ELF-1 (cell line): ENCODE results near the gene NAALADL2.
"Not testable (repeated sequence)": the region's sequence is repeated elsewhere in the genome, so short reads cannot be mapped to it uniquely, and the experiment has no call there.

Experiments
- DNase-seq: peaks from one replicate; pipeline ENCODE4 v3.0.0-alpha.2; 2016; ENCODE audit warnings: low read depth, low spot score

The NAALADL2 gene

DNA sequence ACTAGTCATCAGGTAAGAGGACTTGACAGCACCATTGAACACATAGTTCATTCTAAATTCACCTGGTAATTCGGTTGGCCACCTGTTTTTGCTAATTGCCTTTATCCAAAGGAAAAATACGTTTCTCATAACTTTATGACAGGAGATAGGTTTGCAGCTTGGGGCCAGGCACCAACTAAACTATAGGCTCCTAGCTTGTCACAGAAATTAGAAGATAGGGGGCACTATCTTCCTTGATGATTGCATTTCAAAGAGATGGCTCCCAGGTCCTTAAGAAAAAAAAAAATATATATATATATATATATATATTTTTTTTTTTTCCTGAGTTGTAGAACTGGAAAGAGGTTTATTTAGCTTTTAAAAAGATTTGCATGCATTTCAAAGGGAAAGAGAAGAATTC is 563.6 kb downstream of the NAALADL2 start:
- no peak for DNase-seq

DNA sequence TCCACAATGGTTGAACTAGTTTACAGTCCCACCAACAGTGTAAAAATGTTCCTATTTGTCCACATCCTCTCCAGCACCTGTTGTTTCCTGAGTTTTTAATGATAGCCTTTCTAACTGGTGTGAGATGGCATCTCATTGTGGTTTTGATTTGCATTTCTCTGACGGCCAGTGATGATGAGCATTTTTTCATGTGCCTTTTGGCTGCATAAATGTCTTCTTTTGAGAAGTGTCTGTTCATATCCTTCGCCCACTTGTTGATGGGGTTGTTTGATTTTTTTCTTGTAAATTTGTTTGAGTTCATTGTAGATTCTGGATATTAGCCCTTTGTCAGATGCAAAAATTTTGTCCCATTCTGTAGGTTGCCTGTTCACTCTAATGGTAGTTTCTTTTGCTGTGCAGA is 564.7 kb downstream of the NAALADL2 start:
- not testable (repeated sequence) for DNase-seq

DNA sequence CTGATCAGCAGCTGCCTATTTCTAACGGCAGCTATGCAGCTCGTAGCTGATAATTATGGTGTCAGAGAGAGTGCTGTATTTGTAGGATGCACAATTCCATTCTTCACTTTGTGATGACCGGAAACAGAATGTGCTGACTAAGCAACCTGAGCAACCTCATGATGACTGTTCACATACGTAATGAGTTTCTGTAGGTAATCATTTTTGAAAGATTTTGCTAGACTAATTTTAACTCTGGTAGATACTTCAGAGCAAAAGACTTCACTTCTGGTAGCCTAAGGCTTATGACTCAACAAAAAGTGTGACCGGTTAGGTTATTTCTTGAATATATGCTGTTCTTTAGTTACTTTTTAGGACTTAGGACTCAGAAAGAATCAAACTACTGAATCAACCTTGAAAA is 567.7 kb downstream of the NAALADL2 start:
- no peak for DNase-seq

DNA sequence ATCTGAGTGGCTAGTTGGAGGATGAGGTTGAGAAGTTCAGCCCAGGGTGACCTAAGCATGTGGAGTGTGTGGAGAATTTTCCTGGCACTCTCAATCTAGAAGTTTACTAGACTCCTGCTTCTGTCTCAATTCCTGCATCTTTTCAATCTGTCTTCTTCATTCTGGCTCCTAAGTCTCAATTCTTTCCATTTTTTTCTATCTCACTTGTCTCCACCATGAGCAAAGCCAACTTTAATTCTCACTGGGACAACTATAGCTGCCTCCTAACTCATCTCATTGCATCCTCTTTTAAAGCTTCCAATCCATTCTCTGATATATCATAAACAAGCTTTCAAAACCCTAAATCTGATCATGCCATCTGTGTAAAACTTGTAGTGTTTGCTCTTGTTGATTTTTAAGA is 569.3 kb downstream of the NAALADL2 start:
- DNase-seq: no peak

DNA sequence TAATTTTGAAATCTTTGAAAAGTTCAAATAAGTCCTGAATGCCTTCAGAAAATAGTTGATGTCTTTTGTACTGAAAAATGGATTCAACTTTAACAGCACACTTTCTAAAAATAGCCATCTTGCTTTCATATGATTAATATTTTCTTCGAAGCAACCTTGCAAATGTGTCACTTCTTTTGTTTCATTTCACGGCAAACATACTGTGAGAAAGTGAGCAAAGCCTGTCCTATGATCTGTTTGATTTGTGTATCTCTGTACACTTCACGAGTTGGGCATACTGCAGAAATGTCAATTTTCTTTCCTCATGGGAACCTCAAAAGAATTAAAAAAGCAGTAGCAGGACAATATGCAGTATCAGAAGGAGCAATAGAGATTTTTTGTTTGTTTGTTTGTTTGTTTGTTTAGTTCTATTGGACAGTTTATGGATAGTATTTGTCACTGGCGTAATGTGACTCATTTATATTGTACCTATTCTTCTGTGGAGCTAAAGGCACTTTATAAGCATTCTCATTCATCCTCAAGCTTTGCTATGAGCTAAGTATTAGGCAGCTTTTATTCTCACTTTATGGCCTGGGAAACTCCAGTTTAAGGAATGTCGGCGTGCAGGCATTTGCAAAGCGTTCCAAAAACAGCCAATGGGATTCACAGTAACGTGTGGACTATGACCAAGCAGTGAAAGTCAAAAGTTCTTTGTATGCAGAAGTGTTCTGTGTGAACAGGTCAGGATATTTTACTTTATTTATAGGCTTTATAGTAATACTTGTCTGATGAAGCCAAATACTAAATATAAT is 572.0 kb downstream of the NAALADL2 start:
- DNase-seq: no peak

DNA sequence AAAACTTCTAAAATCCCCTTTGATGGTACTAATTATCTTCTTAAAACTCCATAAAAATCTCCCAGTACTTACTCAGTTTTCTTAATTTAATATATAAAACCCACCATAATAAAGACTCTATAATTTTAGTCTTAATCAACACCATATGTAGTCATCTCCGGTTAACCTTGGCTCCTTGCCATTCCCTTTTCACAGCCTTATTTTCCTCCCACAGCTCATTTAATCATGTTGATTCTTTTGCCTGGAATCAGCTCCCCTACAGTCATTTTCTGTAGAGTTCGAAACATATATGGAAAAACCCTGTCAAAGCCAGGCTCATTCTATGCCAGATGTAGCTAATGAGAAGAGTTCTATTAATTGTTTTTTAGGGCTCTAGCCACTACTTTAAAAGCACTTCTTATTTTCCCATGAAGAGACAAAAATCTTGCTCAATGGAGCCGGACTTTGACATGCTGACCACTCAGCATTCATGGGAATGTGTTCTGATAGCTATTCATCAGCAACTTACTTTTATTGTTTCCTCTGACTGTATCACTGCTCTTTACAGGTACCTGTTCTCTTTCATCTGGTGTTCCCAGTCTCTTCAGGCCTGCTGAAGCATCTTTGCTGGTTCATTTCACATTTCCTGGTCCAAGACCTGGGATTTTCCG is 573.4 kb downstream of the NAALADL2 start:
- no peak for DNase-seq

DNA sequence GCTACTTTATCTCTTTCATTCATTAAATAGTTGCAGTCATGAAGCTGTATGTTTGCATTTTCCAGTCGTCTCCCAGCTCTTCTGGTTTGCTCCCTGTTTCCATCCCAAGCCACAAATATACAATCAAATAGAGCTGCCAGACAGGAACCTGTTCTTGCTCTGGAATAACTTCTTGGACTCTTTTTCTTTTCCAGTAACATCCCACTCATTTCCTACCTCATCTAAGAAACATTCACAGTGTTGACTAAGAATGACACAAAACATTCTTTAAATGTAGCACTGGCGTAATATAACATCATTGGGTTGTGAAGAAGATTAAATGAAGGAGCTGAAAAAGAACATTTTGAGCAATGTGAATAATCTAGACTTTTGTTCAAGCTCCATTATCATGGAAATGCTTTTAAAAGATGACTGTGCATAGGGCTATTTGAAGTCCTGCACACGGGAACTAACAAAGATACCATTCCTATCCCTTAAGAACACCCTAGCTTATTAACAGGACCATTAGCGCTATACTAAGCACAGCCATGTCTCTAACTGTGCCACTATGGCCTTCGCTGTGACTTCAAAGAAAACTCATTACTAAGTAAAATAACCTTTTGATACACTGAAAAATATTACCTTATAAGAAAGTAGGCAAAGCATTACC is 574.0 kb downstream of the NAALADL2 start:
- no peak for DNase-seq

DNA sequence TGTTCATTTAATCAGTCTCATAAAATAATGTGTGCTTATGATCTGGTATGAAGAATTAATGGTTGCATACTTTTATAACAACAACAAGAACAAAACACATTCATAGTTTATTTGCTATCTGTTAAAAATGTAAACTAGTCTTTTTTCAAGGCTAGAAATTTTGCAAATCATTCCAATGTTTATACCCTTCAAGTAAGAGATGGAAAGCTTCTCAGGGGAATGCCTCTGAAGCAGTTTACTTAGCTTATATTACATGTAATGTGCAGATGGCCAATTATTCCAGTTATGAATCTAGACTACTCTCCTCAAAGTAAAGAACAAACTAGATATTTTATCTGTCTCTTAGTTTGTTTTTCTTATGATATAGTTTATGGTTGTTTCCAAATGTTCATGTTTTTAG is 575.4 kb downstream of the NAALADL2 start:
- DNase-seq: no peak

DNA sequence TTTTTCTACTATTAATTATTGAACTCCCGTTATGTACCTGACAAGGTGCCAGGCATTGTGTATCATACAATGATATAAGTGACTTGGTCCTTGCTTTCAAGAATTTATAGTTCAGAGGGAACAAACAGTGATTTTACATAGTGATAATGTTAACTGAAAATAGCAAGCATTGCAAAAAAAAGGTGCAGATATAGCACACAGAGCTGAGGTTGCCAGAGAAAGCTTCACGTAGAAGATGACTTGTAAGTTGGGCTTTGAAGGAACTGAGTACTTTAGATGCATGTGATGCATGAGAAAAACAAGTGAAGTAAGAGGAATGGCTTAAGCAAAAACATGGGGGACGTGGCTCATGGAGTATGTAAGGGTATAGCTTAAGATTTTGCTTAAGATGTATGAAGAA is 584.5 kb downstream of the NAALADL2 start:
- DNase-seq: no peak

DNA sequence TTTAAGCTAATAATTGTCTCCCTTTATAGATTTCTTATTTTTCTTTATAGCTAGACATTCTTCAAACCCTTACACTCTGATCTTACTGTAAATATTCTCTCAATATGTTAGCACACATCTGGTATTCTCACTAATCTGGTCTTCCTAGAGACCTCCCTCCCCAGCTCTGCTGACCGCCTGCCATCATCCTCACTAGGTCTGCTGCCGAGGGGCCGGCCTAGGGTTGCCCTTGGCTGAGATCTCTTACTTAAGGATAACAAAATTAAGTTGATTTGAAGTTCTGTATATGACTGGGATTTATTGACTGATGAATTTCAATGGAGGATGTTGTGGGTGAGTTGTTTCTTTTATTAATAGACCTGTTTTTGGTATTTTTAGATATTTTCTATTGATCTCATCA is 586.6 kb downstream of the NAALADL2 start:
- no peak for DNase-seq

DNA sequence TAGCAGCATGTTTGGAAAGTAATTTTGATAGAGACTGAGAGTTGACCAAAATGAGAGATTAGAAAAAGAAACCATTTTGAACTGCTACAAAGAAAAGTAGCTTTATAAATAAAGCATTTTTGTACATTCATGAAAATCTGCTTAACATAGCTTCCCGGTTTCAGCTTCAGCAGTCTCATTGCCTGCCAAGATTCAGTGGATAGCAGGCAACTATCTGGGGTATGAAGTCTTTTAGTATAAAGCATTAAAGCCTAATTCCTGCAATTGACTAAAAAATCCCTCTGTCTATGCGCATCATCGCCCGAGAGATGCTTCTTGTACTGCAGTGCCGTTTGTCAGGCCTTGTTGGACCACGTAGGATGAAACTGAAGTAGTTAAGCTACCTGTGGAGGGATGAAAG is 588.4 kb downstream of the NAALADL2 start:
- DNase-seq: no peak

DNA sequence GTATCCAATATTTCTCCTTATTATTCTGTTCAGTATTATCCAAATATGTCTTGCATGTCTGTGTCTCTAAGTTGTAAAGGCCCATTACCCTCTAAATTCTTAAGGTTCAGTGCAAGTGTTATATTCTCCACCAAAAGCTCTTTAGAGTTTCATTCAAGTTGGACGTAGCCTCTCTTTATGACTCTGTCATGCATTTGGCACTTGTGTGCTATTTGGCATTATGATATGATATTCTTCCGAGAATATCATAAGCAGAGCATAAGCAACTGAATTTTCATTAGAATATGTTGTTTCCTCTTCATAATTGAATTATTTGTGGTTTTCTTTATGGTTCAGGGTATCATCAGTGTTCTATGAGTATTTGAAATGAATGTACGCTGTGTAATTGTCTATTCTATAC is 594.2 kb downstream of the NAALADL2 start:
- DNase-seq: no peak

DNA sequence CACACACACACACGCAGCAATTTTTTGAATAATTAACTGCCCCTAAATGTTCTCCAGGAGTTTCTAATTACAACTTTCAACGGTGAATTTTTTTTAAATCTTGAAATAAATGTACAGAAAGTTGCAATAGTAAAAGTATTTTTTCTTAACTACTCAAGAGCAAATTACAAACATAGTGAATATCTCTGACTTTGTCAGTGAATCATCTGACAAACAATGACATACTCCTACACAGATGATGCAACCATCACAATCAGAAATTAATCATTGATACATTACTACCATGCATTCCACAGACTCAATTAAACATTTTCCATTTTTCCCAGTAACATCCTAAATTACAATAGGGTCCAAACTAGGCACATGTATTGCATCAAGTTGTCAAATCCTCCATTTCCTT is 597.3 kb downstream of the NAALADL2 start:
- DNase-seq: no peak

DNA sequence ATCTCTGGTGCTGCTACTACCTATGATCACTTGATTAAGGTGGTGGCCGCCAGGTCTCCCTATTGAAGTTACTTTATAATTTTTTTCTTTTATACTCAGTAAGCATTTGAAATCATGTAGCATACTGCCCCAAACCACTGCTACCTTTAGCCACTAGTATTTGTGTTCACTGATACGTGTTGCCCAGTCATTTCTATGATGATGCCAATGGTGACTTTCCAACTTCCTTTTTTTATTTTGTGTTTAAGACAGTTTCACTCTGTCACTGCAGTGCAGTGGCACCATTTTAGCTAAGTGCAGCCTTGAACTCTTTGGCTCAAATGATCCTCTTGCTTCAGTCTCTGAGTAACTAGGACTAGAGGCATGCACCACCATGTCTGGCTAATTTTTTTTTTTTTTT is 598.2 kb downstream of the NAALADL2 start:
- no peak for DNase-seq

DNA sequence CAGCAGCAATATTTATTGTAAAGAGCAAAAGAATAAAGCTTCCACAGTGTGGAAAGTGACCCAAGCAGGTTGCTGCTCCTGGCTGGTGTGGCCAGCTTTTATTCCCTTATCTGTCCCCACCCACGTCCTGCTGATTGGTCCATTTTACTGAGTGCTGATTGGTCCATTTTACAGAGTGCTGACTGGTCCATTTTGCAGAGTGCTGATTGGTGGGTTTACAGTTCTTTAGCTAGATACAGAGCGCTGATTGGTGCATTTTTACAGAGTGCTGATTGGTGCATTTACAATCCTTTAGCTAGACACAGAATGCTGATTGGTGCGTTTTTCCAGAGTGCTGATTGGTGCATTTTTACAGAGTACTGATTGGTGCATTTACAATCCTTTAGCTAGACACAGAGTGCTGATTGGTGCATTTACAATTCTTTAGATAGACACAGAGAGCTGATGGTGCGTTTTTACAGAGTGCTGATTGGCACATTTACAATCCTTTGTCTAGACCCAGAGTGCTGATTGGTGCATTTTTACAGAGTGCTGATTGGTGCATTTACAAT is 601.8 kb downstream of the NAALADL2 start:
- not testable (repeated sequence) for DNase-seq

DNA sequence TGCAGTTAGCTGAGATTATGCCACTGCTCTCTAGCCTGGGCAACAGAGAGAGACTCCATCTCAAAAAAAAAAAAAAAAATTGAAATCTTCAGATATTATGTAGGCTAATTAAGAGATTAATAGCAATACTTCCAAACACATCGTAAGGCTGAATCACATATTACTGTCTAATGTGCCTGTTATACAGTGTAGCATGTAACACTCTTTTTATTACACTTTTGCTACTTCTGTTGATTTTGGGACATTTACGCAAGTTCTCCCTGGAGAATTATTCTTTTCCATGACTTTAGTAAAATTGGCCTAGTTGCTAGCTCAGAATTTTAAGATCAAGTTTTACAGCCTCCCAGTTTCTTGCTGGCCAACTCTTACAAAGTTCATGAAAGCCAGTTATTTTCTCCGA is 605.2 kb downstream of the NAALADL2 start:
- DNase-seq: no peak

DNA sequence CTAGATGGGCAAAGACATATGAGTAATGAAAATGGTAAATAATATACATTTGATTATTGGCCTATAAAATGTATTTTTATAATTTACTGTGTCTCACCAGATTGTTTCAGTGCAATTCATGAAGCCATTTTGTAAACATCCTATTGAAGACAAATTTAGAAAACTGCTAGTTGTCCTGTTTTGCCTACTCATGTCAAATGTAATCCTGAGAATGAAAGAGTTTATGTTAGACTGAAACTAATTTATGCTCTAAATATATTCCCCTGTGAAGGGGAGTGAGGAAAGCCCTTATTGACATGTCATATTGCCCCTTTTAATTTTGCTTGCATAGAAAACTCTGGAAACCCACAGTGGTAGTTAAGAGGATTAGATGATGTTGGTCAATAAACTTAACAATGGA is 610.0 kb downstream of the NAALADL2 start:
- no peak for DNase-seq

DNA sequence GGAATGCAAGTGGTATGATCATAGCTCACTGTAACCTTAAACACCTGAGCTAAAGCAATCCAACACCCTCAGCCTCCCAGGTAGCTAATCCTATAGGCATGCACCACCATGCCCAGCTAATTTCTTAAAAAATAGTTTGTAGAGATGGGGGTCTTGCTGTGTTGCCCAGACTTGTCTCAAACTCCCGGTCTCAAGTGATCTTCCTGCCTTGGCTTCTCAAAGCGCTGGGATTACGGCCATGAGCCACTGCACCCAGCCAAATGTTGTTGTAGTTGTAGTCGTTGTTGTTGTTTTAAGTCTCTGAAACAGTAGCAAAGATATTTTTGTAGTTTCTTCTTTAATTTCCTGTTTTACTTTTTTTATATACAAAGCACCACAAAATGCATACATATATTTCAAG is 616.6 kb downstream of the NAALADL2 start:
- no peak for DNase-seq

DNA sequence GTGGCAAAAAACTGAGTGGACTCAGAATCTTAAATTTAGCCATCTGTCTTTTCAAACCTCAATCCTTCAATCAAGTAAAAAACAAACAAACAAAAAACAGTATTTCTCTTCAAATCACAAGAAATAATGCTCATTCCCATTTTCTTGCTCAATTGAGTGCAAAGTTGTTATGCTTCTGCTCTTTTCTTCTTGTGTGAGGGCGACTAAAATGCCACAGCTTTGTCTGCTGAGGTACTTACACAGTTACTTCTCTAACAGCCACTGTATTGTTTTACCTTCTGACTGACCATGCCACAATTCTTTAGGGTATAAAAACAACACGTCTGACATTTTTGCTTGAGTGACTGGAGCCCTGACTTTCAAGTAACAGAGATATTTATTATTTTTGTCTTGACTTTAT is 617.4 kb downstream of the NAALADL2 start:
- no peak for DNase-seq

DNA sequence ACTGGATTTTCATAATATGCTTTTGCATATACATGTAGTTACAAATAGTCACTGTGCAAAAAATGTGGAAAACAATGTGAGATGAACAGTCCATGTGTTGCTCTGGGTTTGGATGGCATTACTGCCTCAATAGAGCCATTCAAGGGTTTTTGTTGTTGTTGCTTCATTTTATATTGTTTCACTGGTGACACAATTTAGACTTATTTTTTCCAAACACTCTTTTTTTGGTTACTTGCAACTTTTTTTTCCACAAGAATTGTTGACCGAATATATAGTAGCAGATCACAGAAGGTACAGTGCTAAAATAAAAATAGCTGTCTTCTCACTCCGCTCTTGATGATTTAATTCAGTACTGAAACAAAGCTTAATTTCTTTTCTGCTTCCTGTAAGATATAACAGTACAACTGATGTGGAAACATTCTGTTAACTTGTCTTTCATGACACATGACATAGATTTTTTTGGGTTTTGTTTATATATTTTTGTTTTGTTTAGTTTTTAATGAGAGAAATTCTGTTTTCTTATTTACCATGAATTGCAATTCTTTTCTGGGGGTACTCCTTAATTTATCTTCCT is 618.6 kb downstream of the NAALADL2 start:
- no peak for DNase-seq

DNA sequence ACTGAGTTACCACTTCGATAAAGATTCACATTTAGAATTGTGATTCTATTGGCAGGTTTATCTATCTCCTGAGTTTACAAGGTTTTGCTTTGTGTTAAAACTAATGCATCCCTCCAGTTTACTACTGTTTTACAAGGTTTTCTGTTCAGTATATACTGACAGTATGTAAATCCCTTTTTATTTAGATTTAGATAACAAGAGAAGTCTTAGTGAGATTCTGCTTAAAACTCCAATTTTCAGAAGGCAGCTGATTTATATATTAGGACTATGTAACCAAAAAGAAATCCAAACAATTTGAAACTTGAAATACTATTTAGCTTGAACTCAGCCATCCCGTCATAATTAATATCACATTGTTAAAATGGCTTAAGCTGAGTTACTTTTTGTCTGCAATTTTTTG is 619.2 kb downstream of the NAALADL2 start:
- DNase-seq: no peak

DNA sequence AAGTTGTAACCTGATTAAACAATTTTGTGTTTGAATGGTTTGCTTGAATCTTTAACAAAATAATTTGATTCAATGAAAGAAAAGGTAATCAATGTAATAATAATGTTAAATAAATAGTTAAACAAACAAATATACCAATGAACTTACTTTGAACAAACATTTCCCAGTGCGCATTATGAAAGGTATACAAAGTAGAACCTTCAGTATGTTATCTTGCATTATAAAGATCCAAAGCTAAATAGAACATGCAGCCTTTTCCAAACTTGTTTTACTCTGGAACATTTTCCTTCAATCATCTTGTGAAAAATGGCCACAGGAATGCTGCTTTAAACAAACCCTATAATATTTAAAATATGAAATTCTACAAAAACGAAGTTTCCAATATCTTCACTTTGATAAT is 620.0 kb downstream of the NAALADL2 start:
- no peak for DNase-seq
